HL-60 (cell line): ENCODE data around the gene DDX28.

Experiments used
- CTCF ChIP-seq: IDR thresholded peaks from one replicate; pipeline ENCODE4 v1.5.1; 2011; ENCODE audit warnings: low read length, control low read depth, inconsistent platforms; ENCODE audit not compliant: insufficient read depth
- POLR2AphosphoS5 ChIP-seq: IDR thresholded peaks from 2 replicates; pipeline ENCODE4 v1.6.1; 2012; ENCODE audit warnings: low read depth

- TF ChIP-seq POLR2AphosphoS5 (no peak), CTCF (no peak)
Measured at GRCh38 chr16:68046106-68046505, 23.1 kb upstream of the DDX28 start.
